ENCODE results near the gene SNAPC2. TPM values are rescaled to one million over a fixed set of nuclear protein-coding genes. Genes with fewer than 3 reads are reported as not detected.

SNAPC2 gene
- total RNA-seq, 1 experiment from 2014 or later = 9.8 TPM

DNA sequence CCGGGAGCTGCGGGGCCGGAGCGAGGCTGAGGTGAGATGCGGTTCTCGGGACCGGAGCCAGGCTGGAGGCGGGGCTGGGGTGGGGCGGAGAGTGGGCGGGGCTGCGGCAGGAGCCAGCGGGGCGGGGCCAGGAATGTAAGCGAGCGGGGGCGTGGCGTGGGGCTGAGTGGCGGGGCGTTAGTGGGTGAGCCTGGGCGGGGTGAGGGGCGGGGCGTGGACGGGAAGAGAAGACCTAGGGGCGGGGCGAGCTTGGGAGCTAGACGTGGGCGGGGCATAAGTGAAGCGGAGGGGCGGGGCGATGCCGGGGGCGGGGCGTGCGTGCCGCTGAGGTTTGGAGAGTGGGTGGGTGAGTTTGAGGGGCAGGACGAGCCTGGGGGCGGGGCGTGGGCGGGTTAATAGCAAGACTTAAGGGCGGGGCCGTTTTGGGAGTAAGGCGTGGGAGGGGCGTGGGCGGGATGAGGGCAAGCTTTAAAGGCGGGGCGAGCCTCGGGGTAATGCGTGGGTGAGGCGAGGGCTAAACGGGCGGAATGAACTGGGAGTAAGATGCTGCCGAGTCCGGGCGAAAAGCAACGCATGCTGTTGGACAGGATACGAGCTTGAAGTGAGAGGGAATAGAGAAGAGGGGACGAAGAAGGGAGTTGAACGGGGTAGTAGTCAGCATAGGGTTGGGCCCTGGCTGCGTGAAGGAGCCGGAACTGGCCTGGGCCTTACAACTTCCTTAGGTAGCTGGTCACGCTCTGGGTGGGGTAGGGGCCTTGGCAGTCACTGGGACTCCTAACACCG lies 572 bp downstream of the SNAPC2 start:
- DNase-seq = peak; percentile 99
- Histone ChIP-seq H3K27me3 (ENCODE audit: low read length) (no peaks in the 10 kb centered on the region), H3K9me2 (replicated peaks; ENCODE audit: insufficient read depth, low read length) (no peaks in the 10 kb centered on the region), H2AFZ (ENCODE audit: low read length) (peak overlapping the region; percentile 93), H3K4me3 (ENCODE audit: low read length) (peak overlapping the region; percentile 87), H4K20me1 (ENCODE audit: insufficient read depth, low read depth, low read length) (peaks cover 36% of the 10 kb centered on the region; the same call in 1 of the 2 replicates), H3K4me1 (ENCODE audit: low read length) (peaks cover 58% of the 10 kb centered on the region), H3K36me3 (ENCODE audit: insufficient read depth, low read length) (0 out of 2 replicates have a peak, but pooled peaks cover 4% of the 10 kb centered on the region), H3K9ac (ENCODE audit: low read length) (peak overlapping the region; percentile 86), H3K79me2 (ENCODE audit: low read length) (no peaks in the 10 kb centered on the region), H3K9me3 (ENCODE audit: low read length) (no peaks in the 10 kb centered on the region), H3K27ac (ENCODE audit: low read length) (no peak overlapping the region), H3K4me2 (ENCODE audit: low read depth, low read length, poor library complexity, severe bottlenecking) (peak overlapping the region; percentile 95)

DNA sequence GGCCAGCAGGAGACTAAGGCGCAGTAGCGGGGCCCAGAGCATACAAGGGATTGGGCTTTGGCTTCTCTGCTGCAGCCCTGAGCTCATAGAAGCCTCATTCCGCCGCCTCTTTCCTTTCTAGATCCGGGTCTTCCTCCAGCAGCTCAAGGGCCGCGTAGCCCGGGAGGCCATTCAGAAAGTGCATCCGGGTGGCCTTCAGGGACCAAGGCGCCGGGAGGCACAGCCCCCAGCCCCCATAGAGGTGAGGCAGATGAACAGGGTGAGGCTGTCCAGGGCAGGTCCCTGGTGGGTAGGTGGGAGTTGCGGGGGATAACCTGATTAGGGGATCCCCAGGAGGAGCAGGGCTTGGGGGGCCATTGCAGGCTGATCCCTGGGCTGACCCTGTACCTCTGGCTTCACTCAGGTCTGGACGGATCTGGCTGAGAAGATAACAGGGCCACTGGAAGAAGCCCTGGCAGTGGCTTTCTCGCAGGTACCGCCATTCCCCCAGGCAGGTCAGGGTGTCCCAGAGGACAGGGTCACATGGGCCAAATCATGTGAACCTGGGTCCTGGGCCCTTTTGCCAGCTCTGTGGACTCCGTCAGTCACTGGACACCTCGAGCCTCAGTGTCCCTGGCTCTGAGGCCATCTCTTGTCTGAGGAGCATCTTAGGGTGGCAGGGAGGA lies 1.3 kb downstream of the SNAPC2 start:
- H3K9me2 ChIP-seq (replicated peaks; ENCODE audit: insufficient read depth, low read length) = no peaks in the 10 kb centered on the region
- no peaks in the 10 kb centered on the region for H3K79me2 ChIP-seq (ENCODE audit: low read length)
- H2AFZ ChIP-seq (ENCODE audit: low read length) = peak overlapping the region; percentile 62; the same call in 1 of the 2 replicates
- no peak for DNase-seq
- H3K9ac ChIP-seq (ENCODE audit: low read length) = peak overlapping the region; percentile 81
- no peaks in the 10 kb centered on the region for H3K9me3 ChIP-seq (ENCODE audit: low read length)
- H3K36me3 ChIP-seq (ENCODE audit: insufficient read depth, low read length) = 0 out of 2 replicates have a peak, but pooled peaks cover 4% of the 10 kb centered on the region
- no peak overlapping the region for H3K27ac ChIP-seq (ENCODE audit: low read length)
- no peaks in the 10 kb centered on the region for H3K27me3 ChIP-seq (ENCODE audit: low read length)
- H3K4me2 ChIP-seq (ENCODE audit: low read depth, low read length, poor library complexity, severe bottlenecking) = peak overlapping the region; percentile 93
- H3K4me3 ChIP-seq (ENCODE audit: low read length) = peak overlapping the region; percentile 87
- H4K20me1 ChIP-seq (ENCODE audit: insufficient read depth, low read depth, low read length) = peaks cover 36% of the 10 kb centered on the region; the same call in 1 of the 2 replicates
- H3K4me1 ChIP-seq (ENCODE audit: low read length) = peaks cover 55% of the 10 kb centered on the region

DNA sequence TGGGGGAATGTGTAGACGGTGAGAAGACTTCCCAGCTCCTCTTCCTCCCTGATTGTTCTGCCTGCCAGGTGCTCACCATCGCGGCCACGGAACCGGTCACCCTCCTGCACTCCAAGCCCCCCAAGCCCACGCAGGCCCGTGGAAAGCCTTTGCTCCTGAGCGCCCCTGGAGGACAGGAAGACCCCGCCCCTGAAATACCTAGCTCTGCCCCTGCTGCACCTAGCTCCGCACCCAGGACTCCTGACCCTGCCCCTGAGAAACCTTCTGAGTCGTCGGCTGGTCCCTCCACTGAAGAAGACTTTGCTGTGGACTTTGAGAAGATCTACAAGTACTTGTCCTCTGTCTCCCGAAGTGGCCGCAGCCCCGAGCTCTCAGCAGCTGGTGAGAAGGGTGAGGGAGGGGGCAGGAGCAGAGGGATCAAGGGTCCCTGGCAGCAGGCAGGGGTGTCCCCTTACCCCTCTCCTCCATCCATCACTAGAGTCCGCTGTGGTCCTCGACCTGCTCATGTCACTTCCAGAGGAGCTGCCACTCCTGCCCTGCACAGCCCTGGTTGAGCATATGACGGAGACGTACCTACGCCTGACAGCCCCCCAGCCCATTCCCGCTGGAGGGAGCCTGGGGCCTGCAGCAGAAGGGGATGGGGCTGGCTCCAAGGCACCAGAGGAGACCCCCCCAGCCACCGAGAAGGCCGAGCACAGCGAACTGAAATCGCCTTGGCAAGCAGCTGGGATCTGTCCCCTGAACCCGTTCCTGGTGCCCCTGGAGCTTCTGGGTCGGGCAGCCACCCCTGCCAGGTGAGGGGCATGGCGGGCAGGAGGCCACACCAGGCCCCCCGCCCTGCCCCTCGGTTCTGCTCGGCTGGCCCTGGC lies 2.1 kb downstream of the SNAPC2 start:
- Histone ChIP-seq H3K79me2 (ENCODE audit: low read length) (no peaks in the 10 kb centered on the region), H3K27me3 (ENCODE audit: low read length) (no peaks in the 10 kb centered on the region), H3K4me2 (ENCODE audit: low read depth, low read length, poor library complexity, severe bottlenecking) (peak overlapping the region; percentile 93), H3K4me1 (ENCODE audit: low read length) (peaks cover 48% of the 10 kb centered on the region), H3K4me3 (ENCODE audit: low read length) (peak overlapping the region; percentile 87; the same call in 1 of the 2 replicates), H3K27ac (ENCODE audit: low read length) (no peak overlapping the region), H4K20me1 (ENCODE audit: insufficient read depth, low read depth, low read length) (peaks cover 36% of the 10 kb centered on the region; the same call in 1 of the 2 replicates), H2AFZ (ENCODE audit: low read length) (no peak overlapping the region), H3K9ac (ENCODE audit: low read length) (peak overlapping the region; percentile 81), H3K9me3 (ENCODE audit: low read length) (no peaks in the 10 kb centered on the region), H3K36me3 (ENCODE audit: insufficient read depth, low read length) (0 out of 2 replicates have a peak, but pooled peaks cover 4% of the 10 kb centered on the region), H3K9me2 (replicated peaks; ENCODE audit: insufficient read depth, low read length) (no peaks in the 10 kb centered on the region)
- no peak for DNase-seq

DNA sequence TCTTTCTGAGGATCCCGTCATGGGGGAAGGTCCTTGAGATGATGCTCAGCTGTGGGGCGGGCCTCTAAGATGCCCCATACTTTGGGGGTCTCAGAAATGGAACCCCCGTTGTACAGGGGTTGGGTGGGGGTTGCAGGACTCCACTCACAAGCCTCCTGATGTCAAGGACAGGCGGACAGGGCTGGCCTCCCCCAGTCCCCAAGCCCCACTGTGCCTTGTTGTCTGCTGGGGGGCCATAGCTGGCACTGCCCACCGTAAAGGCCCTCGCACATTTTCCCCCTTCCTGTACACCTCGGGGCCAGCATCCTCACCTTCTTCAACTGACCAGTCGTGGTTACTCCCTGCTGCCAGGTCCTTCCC lies 2.7 kb downstream of the SNAPC2 start:
- no peak for DNase-seq
- H3K27ac ChIP-seq (ENCODE audit: low read length) = no peak overlapping the region
- H3K9me2 ChIP-seq (replicated peaks; ENCODE audit: insufficient read depth, low read length) = no peaks in the 10 kb centered on the region
- H3K4me2 ChIP-seq (ENCODE audit: low read depth, low read length, poor library complexity, severe bottlenecking) = peak overlapping the region; percentile 52
- no peak overlapping the region for H2AFZ ChIP-seq (ENCODE audit: low read length)
- H3K4me3 ChIP-seq (ENCODE audit: low read length) = no peak overlapping the region
- no peaks in the 10 kb centered on the region for H3K27me3 ChIP-seq (ENCODE audit: low read length)
- peaks cover 42% of the 10 kb centered on the region for H3K4me1 ChIP-seq (ENCODE audit: low read length)
- no peaks in the 10 kb centered on the region for H3K79me2 ChIP-seq (ENCODE audit: low read length)
- 0 out of 2 replicates have a peak, but pooled peaks cover 4% of the 10 kb centered on the region for H3K36me3 ChIP-seq (ENCODE audit: insufficient read depth, low read length)
- H4K20me1 ChIP-seq (ENCODE audit: insufficient read depth, low read depth, low read length) = peaks cover 36% of the 10 kb centered on the region; the same call in 1 of the 2 replicates
- no peaks in the 10 kb centered on the region for H3K9me3 ChIP-seq (ENCODE audit: low read length)
- H3K9ac ChIP-seq (ENCODE audit: low read length) = peak overlapping the region; percentile 52; the same call in 1 of the 2 replicates

DNA sequence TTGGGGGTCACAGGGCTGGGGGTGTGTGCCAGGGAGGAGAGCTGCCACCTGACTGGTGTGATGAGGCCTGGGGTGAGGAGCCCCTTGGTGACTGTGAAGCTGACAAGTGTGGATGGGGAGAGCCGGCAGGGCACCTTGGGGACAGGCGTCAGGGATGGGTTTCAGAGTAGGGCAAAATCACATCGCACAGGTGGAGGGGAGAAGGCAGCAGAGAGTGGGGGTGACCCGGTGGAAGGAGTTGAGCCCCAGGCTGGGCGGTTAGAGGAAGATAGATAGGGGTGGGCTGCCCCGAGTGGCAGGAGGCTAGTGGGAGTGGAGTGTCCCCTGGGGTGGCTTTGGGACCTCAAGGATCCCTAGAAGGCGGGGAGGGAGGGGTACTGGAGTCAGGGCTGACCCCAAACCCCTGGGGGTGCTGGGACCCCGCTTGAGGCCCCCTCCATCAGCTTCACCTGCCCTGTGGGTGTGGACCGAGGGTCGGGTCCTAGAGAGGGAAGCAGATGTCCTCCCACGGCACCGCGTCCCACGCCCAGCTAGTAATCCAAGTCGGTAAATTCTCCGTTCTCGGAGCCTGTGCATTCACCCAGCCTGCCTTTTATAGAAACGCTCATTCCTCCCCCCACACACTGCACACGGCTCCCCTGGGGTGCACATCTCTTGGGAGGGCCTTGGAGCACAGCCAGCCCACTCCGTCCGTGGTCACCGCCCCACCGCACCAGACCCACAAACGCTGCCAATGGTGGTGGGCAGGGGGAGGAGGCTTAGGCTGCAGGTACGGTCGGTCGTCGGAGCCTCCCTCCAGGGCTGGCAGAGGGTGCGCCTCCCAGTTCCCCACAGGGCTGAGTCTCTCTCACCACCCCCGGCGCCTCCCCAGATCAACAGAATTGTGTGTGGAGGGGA lies 3.4 kb downstream of the SNAPC2 start:
- Histone ChIP-seq H2AFZ (ENCODE audit: low read length) (no peak overlapping the region), H3K4me3 (ENCODE audit: low read length) (peak overlapping the region; percentile 1; the same call in 1 of the 2 replicates), H3K27me3 (ENCODE audit: low read length) (no peaks in the 10 kb centered on the region), H3K9me2 (replicated peaks; ENCODE audit: insufficient read depth, low read length) (no peaks in the 10 kb centered on the region), H3K4me1 (ENCODE audit: low read length) (peaks cover 41% of the 10 kb centered on the region), H4K20me1 (ENCODE audit: insufficient read depth, low read depth, low read length) (peaks cover 36% of the 10 kb centered on the region; the same call in 1 of the 2 replicates), H3K36me3 (ENCODE audit: insufficient read depth, low read length) (0 out of 2 replicates have a peak, but pooled peaks cover 4% of the 10 kb centered on the region), H3K9me3 (ENCODE audit: low read length) (no peaks in the 10 kb centered on the region), H3K79me2 (ENCODE audit: low read length) (no peaks in the 10 kb centered on the region), H3K4me2 (ENCODE audit: low read depth, low read length, poor library complexity, severe bottlenecking) (peak overlapping the region; percentile 52), H3K27ac (ENCODE audit: low read length) (no peak overlapping the region), H3K9ac (ENCODE audit: low read length) (peak overlapping the region; percentile 52)
- DNase-seq = peak; percentile 72

DNA sequence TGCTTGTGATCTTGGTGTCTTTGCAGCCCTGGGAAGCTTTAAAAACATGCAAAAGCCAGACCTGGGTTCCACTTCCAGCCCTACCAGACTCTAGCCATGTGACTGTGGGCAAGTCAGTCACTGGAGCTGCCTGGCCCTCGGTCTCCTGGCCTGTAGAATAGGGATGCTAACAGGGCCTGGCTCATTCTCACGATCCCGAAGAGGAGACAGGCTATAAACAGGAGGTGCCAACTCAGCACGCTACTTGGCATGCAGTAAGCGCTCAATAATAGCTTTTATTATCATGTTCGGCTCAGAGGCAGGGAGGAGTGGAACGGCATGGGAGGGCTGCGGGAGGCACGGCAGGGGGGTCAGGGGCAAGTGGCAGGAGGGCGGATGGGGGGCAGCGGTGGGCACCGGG lies 4.1 kb downstream of the SNAPC2 start:
- H3K4me3 ChIP-seq (ENCODE audit: low read length) = no peak overlapping the region
- no peaks in the 10 kb centered on the region for H3K9me2 ChIP-seq (replicated peaks; ENCODE audit: insufficient read depth, low read length)
- peak overlapping the region; percentile 52 for H3K4me2 ChIP-seq (ENCODE audit: low read depth, low read length, poor library complexity, severe bottlenecking)
- no peaks in the 10 kb centered on the region for H3K79me2 ChIP-seq (ENCODE audit: low read length)
- peaks cover 40% of the 10 kb centered on the region for H4K20me1 ChIP-seq (ENCODE audit: insufficient read depth, low read depth, low read length)
- peaks cover 41% of the 10 kb centered on the region for H3K4me1 ChIP-seq (ENCODE audit: low read length)
- no peak overlapping the region for H2AFZ ChIP-seq (ENCODE audit: low read length)
- H3K27ac ChIP-seq (ENCODE audit: low read length) = no peak overlapping the region
- H3K9ac ChIP-seq (ENCODE audit: low read length) = peak overlapping the region; percentile 52
- H3K27me3 ChIP-seq (ENCODE audit: low read length) = no peaks in the 10 kb centered on the region
- no peak for DNase-seq
- no peaks in the 10 kb centered on the region for H3K9me3 ChIP-seq (ENCODE audit: low read length)
- 0 out of 2 replicates have a peak, but pooled peaks cover 4% of the 10 kb centered on the region for H3K36me3 ChIP-seq (ENCODE audit: insufficient read depth, low read length)

DNA sequence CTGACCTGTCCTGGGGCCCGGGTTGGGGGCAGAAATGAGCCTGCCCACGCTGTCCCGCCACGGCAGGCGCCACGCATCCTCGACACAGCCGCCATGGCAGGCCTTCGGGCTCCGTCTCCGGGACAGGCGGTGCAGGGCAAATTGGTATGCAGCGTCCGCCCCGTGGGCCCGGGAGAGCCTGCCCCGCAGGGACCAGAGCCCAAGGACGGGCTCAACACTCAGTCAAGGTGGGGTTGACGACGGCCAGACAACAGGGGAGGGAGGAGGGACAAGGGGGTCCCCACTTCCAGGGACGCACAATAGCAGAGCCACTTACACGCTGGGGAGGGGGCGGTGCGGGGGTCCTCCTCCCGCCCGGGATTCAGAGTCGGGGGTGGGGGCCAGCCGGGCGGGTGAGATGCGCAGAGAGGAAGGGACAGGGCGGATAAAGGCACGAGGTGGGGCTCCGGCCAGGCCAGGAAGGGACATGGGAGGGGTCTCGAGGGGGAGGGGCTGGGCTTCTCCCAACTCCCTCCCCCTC lies 4.6 kb downstream of the SNAPC2 start:
- Histone ChIP-seq H3K27me3 (ENCODE audit: low read length) (no peaks in the 10 kb centered on the region), H3K27ac (ENCODE audit: low read length) (no peak overlapping the region), H4K20me1 (ENCODE audit: insufficient read depth, low read depth, low read length) (peaks cover 40% of the 10 kb centered on the region), H3K4me1 (ENCODE audit: low read length) (peaks cover 38% of the 10 kb centered on the region), H3K4me3 (ENCODE audit: low read length) (no peak overlapping the region), H3K9ac (ENCODE audit: low read length) (no peak overlapping the region), H2AFZ (ENCODE audit: low read length) (no peak overlapping the region), H3K79me2 (ENCODE audit: low read length) (no peaks in the 10 kb centered on the region), H3K4me2 (ENCODE audit: low read depth, low read length, poor library complexity, severe bottlenecking) (no peak overlapping the region), H3K36me3 (ENCODE audit: insufficient read depth, low read length) (0 out of 2 replicates have a peak, but pooled peaks cover 4% of the 10 kb centered on the region), H3K9me2 (replicated peaks; ENCODE audit: insufficient read depth, low read length) (no peaks in the 10 kb centered on the region), H3K9me3 (ENCODE audit: low read length) (no peaks in the 10 kb centered on the region)
- DNase-seq = no peak

Measured in Karpas-422 (cell line).